ENCODE results near the gene LHFPL3.

- no peak for TF ChIP-seq REST (IDR thresholded peaks at IDR 0.05; ENCODE audit: insufficient replicate concordance, low read depth)
- TF ChIP-seq CTCF (IDR thresholded peaks at IDR 0.05; ENCODE audit: insufficient read depth, low read length) = no peak
- no peak for TF ChIP-seq SPI1 (IDR thresholded peaks at IDR 0.05; ENCODE audit: borderline replicate concordance, low read depth)
- TF ChIP-seq POLR2AphosphoS5 (IDR thresholded peaks at IDR 0.05; ENCODE audit: low read depth) = no peak
- TF ChIP-seq GABPA (IDR thresholded peaks at IDR 0.05; ENCODE audit: low read depth) = no peak
Observed at GRCh38 chr7:104604706-104605105, 276.3 kb downstream of the LHFPL3 start.
